ENCODE data around the gene NUFIP1.

- TF ChIP-seq CTCF (IDR thresholded peaks at IDR 0.05; ENCODE audit: insufficient read depth, low read depth, low read length) (no peak), EZH2 (IDR thresholded peaks at IDR 0.05; ENCODE audit: insufficient read depth, low read length) (no peak)
Measured at GRCh38 chr13:44927968-44928367, 61.3 kb downstream of the NUFIP1 start.

All from astrocyte (in vitro differentiated cells and primary cell).